Middle frontal gyrus (tissue), 1 donor: ENCODE measurements around the gene TRIM10.
"Not testable (repeated sequence)": the region's sequence is repeated elsewhere in the genome, so short reads cannot be mapped to it uniquely, and the experiment has no call there.

ENCODE experiments used
- DNase-seq: peaks from one replicate; pipeline ENCODE4 v3.0.0-alpha.2; 2015; ENCODE audit warnings: low spot score; ENCODE audit errors: extremely low spot score

The TRIM10 gene

DNA sequence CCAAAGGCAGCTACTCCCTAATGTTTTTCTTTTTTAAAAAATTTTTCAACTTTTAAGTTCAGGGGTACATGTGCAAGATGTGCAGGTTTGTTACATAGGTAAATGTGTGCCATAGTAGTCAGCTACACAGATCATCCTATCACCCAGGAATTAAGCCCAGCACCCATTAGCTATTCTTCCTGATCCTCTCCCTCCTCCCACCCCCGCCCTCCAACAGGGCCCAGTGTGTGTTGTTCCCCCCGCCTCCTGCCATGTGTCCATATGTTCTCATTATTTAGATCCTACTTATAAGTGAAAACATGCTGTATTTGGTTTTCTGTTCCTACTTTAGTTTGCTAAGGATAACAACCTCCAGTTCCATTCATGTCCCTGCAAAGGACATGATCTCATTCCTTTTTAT is 14.8 kb upstream of the TRIM10 start:
- no peak for DNase-seq

DNA sequence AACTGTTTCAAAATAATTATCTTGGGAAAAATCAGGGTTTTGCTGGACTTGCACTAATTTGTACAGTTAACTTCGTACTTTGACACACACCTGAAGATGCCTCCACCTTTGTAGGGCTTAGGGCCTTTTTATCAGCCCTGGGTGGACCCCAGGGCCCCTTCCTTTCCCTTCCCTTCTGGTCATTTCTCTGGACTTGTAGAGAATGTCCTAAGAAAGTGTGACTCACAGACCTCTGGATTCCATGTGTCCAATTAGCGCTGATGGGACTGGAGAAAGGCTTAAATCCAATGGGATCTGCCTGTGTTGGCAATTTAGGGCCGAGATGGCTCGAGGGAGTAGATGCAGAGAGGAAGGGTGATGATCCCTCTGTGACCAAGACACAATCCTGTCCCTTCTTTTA is 11.7 kb upstream of the TRIM10 start:
- DNase-seq: no peak

DNA sequence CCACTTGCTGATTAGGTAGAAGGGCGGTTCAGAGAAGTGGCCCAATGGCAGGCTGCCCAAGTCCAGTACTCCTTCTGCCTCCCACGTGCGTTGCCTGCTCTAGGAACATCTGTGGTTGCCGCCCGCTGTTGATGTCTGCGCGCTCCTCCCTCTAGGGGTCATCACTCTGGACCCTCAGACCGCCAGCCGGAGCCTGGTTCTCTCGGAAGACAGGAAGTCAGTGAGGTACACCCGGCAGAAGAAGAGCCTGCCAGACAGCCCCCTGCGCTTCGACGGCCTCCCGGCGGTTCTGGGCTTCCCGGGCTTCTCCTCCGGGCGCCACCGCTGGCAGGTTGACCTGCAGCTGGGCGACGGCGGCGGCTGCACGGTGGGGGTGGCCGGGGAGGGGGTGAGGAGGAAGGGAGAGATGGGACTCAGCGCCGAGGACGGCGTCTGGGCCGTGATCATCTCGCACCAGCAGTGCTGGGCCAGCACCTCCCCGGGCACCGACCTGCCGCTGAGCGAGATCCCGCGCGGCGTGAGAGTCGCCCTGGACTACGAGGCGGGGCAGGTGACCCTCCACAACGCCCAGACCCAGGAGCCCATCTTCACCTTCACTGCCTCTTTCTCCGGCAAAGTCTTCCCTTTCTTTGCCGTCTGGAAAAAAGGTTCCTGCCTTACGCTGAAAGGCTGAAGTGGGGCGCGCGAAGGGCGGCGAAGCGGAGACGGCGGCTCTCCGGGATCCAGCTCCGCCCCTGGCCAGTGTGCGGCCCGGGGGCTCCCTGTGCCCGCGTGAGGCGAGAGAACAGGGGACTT is 10.9 kb upstream of the TRIM10 start:
- DNase-seq: no peak

DNA sequence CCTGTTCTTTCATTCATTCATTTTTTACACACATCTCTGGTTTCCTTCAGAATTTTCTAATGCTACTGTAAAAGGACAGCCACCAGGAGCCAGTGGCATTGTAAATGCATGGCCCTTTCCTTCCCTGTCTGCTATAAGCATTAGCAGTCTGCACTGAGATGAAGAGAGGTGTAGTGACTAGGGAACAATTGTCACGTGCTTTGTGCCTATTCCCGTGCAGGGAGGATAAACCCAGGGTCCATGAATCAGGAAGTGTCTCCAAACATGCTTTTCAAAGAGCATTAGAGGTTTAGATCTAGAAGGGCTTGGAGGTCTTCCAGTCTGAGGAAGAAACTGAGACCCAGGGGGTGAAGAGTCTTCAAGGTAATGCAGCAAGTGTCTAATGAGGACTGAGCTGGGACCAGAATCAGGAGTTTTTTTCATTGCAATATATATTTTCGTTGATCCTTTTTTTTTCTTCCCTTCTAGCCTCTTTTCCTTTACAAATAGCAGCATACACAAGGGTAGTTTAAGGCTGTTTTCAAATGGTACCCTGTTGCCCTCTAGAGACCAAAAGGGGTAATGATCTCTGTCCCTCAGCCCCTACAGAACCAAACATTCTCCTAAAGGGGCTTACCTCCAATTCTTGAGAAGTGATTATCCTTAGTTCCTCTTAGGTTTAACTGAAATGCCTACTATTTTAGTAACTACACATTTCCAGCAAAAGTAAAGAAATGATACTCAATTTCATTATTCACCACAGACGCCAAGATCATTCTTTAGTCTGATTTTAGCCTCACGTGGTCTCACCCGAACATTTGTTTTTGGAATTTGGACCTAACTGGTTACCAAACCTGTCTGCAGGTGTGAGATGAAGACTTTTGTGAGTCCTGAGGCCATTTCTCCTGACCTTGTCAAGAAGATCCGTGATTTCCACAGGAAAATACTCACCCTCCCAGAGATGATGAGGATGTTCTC is 8.9 kb upstream of the TRIM10 start:
- DNase-seq: no peak

DNA sequence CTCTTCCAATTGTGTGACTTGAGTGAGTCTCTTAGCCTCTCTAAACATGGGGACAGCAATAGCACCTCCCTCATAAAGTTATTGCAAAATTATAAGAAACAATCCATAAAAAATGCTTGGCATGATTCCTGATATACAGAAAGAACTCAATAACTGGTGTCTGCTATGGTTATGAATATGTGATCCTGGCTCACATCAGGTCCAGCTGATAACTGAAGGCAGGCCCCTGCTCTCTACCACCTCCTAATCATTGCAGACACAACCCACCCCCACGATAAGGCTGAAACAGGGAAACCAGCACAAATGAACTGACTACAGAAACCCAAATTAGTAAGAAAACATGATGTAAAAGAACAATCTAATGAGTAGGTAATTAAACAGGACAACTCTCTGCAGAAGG is 7.7 kb upstream of the TRIM10 start:
- DNase-seq: no peak

DNA sequence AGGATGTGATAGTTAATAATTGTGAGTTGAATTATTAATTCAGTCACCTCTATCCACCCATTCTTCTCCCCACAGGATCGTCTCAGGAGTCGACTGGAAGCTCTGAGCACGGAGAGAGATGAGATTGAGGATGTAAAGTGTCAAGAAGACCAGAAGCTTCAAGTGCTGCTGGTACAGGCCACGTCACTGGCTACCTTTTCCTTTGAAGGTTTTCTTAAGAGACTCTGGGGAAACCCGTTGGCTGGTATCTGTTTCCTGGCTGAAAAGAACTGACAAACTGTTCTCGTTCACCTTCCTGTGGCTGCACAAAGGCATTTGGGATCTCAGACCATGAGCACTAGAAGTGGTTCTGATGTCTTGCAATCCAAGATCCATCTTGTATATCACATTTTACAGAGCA is 6.1 kb upstream of the TRIM10 start:
- DNase-seq: no peak

DNA sequence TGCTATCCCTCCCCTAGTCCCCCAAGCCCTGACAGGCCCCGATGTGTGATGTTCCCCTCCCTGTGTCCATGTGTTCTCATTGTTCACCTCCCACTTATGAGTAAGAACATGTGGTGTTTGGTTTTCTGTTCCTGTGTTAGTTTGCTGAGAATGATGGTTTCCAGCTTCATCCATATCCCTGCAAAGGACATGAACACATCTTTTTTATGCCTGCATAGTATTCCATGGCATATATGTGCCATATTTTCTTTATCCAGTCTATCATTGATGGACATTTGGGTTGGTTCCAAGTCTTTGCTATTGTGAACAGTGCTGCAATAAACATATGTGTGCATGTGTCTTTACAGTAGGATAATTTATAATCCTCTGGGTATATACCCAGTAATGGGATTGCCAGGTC is 4.2 kb upstream of the TRIM10 start:
- not testable (repeated sequence) for DNase-seq

DNA sequence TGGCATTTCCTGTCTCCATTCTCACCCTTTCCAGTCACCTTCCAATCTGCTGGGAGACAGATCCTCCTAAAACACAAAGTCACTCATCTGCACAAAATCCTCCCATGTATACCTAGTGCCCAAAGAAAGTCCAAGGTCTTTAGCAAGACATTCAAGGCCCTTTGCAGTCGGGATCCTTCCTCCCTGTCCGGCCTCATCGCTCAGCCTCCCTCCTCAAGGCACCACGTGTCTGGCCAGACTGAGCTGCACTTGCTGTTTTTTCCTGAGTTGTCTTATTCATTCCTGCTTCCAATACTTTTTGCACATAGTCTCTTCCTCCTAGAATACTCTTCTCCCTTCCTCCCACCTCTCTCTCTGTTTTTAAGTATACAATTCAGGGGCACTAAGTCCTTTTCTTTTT is 3.7 kb upstream of the TRIM10 start:
- DNase-seq: no peak

DNA sequence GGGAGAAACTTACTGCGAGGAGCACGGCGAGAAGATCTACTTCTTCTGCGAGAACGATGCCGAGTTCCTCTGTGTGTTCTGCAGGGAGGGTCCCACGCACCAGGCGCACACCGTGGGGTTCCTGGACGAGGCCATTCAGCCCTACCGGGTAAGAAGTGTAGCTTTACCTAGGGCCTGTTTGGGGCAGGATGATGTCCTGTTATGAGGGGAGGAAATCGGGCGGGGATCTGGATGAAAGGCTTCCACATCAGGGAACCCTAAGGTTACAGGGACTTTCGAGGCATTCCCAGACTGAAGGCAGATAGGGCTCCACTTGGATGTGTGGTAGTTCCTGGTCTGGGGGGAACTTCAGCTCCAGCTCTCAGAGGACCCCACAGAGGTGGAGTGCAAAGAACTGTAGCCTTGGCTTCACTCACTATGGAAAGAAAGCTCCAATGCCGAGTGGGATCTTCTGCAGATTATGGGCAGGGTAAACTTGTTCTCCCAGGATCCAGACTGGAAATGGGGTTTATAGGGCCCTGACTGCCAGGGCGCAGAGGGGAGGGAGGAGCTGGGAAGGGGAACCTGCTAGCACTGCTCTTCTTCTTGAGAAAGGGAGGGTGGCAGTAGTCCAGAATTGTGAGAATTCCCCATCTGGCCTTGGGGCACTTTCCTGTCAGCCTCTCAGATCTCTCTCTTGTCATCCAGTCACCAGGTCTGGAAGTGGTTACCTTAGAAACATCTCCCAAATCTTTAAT is 3.1 kb upstream of the TRIM10 start:
- no peak for DNase-seq

DNA sequence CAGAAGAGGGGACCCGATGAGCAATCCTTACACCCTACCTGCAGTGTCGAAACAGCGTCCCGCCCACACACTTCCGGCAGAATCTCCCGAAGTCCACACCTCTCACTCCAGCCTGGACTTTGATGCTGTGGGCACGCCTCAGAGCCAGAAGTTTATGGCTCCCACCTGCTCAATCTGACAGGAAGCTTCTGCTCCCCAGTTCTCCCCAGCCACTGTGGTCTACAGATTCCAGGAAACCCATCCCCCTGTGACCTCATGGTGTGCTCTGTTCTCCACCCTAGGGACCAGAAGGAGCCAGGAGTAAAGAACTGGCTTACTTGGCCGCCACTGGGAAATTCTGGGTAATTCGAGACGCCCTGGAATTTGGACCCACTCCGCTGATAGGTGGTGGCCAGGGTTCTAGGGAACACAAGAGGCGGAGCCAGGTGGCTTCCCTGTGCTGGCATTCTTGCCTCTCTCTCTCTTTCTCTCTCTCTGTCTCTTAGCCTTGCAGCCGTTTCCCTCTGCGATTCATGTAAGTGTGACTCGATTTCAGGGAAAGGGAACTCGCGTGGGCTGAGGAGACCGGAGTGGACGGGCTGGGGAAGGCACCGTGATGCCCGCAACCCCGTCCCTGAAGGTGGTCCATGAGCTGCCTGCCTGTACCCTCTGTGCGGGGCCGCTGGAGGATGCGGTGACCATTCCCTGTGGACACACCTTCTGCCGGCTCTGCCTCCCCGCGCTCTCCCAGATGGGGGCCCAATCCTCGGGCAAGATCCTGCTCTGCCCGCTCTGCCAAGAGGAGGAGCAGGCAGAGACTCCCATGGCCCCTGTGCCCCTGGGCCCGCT is 2.3 kb upstream of the TRIM10 start, which contains the start of gene TRIM15:
TSS of gene TRIM15 (plus strand) at position 457 of the 828 bp plus-strand sequence. CDS start at position 596, 139 bp downstream.
- no peak for DNase-seq

DNA sequence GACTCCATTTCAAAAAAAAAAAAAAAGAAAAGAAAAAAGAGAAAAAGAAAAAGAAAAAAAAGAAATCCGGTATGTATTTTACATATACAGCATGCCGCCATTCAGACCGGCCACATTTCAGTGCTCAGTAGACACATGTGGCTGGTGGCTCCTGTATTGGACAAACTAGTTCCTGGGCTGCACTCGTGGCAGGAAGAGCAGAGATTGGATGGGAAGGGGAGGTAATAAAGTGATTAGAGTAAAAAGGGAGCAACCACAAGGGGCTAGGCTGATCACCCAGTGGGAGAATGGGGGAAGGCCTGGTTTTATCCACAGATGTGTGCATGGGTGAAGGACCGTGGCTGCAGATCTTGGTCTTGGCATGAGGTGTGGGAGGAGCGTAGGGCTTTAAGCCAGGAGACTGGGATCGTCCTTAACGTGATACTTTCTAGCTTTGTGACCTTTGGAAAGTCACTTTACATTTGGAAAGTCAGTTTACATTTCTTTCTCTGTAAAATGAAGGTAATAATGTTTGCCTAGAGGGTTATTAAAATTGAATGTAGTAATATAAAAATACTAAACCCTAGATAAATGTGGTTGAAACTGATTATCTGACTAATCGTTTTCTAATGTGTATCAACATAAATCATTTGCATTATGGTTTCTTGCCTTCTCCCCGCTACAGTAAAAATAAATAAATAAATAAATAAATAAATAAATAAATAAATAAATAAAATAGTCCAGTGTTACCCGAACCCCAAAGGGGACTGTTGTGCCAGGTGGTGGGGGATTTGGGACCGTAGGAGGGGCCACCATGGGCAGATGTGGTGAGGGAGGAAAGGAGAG is 1.5 kb upstream of the TRIM10 start:
- no peak for DNase-seq

DNA sequence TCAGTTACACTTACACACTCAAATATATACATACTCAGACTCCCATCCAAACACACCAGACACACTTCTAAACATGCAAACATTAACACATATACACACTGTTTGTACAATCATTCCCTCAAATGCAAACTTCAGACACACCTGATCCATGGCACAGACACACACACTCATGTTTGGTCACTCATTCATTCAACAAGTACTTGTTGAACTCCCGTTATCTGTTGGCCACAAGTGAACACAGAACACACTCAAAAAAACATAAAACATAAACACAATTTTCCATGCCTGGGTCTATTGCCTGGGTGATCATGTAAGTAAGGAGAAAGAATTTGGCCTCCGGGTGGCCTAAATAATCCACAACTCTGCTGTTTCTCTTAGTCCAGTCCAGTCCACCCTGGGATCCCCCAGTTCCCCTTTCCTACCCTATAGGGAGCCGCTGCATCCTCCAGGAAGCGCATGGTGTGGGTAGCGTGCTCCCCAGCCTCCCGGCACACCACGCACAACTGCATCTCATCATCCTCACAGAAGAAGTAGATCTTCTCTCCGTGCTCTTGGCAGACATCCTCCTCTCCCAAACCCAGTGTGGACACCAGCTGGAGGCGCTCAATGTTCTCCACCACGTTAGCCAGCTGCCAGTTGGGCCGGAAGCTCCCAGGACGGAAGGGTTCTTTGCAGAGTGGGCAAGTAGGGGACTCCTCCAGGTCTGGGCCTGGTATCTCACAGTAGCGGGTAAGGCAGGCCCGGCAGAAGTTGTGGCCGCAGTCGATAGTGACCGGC is 815 bp downstream of the TRIM10 start:
- DNase-seq: no peak

DNA sequence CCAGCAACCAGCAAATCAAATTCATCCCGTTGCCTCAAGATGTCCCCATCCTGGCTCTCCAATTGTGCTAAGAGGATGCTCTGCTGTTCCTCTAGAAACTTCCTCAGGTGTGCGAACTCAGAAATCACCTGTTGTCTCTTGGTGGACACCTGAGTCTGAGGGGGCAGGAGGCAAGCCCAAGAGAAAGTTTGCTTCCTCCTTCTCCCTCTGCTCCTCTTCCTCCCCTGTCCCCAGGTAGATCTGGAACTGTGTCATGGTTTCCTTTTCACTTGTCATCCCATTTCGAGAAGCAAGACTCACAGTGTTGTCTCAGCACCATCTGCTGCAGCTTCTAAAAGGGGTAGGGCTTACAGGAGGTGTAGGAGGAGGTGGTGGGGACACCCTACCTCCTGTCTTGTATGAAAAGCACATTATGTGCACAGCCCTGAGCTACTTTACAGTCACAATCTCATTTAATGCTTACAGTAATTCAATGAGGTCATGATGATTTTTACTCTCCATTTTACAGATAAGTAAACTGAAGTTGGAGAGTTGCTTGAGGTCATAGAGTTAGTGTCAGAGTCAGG is 2.5 kb downstream of the TRIM10 start:
- DNase-seq: peak; percentile 31

DNA sequence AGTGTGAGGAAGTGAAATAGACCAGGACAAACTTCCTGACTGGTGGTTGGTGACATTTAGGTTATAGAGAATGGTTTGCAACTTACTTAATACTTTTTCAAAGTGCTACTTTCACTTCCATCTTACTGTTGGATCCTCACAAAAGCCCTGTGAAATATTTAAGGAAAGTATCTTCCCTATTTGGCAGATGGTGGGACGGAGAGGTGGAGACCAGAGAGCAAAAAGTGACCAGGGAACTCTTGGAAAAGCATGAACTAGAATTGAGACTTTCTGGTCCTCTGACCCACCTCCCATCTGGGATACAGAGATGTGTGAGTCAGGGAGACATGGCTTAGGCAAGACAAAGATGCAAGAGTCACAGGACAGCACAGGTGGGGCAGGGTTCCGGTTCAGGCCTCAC is 3.0 kb downstream of the TRIM10 start:
- no peak for DNase-seq

DNA sequence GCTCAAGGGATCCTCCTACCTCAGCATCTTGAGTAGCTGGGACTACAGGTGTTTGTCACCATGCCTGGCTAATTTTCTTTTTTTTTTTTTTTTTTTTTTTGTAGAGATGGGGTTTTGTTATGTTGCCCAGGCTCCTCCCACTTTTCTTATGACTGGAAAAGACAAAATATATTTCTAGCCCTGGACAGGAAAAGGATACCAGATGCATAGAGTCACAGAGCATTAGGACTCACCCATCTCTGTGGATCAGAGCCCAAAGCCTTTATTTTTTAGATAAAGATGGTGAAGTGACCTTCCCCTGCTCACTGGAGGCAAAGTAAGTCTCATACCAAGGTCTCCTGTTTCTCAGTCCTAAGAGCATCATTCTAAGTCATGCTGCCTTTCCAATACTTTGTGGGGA is 3.4 kb downstream of the TRIM10 start:
- DNase-seq: no peak

DNA sequence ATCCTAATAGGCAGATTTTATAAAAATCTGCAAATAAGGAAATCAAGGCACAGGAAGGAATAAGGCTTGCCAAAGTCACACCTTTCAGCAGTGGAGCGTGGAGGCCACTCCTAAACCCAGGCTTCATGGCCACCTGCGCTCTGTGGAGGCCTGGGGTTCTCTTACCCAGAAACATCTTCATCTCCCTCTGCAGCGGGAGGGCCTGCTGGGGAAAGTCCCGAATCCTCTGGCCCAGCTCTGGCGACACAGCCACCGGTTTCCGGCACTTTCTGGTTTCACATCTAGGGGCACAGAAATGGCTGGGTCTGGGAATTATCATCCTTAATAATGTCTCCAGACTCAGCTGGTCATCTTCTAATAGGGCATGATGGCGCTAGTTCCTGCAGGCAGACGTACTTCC is 4.2 kb downstream of the TRIM10 start:
- DNase-seq: no peak

DNA sequence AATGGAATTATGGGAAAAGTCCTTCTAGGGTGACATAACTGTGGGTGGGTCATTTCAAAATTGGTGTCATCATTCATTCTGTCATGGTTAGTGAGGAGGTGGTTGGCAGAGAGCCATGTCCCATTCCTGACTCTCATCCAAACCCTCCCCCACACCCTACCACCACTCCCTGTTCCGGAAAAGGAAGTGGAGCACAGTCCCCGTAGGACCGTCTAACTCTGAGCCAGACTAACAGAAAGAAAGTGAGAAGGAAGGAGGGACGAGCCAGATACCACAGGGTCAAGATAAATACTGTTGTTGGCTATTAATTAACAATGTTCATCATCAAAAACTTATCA is 4.8 kb downstream of the TRIM10 start:
- no peak for DNase-seq

DNA sequence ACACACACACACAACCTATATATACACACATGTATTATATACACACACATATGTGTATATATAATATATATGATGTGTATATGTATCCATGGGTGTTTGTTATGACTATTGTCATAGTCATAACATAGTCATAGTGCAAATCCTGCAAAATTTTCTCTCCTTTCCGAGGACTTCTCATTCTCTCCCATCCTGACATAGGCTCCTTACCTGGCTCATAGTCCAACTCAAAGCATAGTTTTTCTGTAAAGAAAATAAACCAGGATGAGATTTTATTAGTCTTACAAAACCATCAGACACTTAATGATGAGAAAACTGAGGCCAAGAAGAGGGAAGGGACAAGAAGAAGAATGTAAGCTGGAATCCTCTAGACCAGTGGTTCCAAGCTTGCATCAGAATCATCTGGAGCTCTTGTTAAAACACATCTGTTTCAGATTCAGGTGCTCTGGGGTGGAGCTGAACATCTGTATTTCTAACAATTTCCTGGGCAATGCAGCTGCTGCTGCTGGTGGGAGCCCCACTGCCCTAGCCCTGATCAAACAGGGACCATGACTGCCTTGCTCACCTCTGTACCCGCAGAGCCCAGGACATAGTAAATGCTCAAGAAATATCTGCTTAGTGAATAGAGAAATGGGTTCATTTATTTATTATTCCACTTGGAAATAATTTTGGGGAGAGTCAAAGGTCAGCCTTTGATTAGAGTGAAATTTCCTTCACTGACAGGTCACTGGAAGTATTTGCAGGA is 5.3 kb downstream of the TRIM10 start:
- DNase-seq: no peak
